ENCODE measurements around the gene INPP4B. TPM values are rescaled to one million over a fixed set of nuclear protein-coding genes. Genes with fewer than 3 reads are reported as not detected.

Gene INPP4B
- total RNA-seq, 1 experiment from 2014 or later = 0.07 TPM

DNA sequence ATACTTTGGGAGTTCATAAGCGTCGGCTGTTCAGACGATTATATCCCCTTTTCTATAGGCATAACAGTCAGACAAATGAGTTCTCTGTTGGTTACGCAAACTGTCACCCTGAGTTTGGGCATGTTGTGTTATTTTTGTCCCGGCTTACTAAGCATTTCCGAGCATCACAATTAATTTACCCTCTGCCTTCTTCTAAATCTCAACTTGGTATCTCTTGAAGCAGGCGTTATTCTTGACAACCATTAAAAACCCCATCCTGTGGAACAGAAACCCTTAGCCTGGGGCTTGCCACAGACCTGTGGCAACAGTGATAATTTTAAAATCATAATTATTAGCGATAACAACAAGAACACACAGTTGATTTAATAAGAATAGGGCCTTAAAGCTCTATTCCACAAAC is 558.7 kb downstream of the INPP4B start:
- Histone ChIP-seq H3K56ac (ENCODE audit: insufficient read length, low read depth, low read length) (no peak overlapping the region), H2BK5ac (ENCODE audit: insufficient read length, low read length) (no peak overlapping the region), H2AK5ac (ENCODE audit: insufficient read length, low read length) (no peak overlapping the region), H3K9ac (ENCODE audit: extremely low read depth, insufficient read length, low read length) (no peak overlapping the region), H3K4ac (ENCODE audit: low read depth, low read length) (no peak overlapping the region), H3K79me1 (ENCODE audit: insufficient read depth, low read depth, low read length, poor library complexity, severe bottlenecking) (no peaks in the 10 kb centered on the region), H4K8ac (replicated peaks; ENCODE audit: insufficient read length, low read depth, low read length) (no peak overlapping the region), H4K20me1 (ENCODE audit: control insufficient read depth, insufficient read depth, insufficient read length) (no peaks in the 10 kb centered on the region), H3K23ac (ENCODE audit: insufficient read length, low read depth, low read length) (no peak overlapping the region), H3K27me3 (ENCODE audit: insufficient read depth, low read length) (no peaks in the 10 kb centered on the region), H2BK120ac (ENCODE audit: low read depth, low read length, poor library complexity, severe bottlenecking) (no peak overlapping the region), H3K4me2 (ENCODE audit: insufficient read depth, insufficient read length, low read length) (no peak overlapping the region), H3K18ac (ENCODE audit: insufficient read length, low read depth, low read length) (no peak overlapping the region), H3K9me3 (ENCODE audit: control insufficient read depth, low read depth, low read length) (no peaks in the 10 kb centered on the region), H3K79me2 (ENCODE audit: insufficient read depth, low read length) (no peaks in the 10 kb centered on the region), H2BK15ac (ENCODE audit: low read depth, low read length) (no peak overlapping the region), H3K14ac (ENCODE audit: insufficient read depth, low read length) (no peak overlapping the region), H3T11ph (ENCODE audit: low read length) (no peak overlapping the region), H3K23me2 (ENCODE audit: insufficient read length, low read depth, low read length, poor library complexity, severe bottlenecking) (no peaks in the 10 kb centered on the region), H2BK20ac (ENCODE audit: low read depth, low read length, poor library complexity, severe bottlenecking) (no peak overlapping the region), H3K27ac (ENCODE audit: insufficient read length, low read depth, low read length) (no peak overlapping the region), H4K91ac (ENCODE audit: insufficient read length, low read depth, low read length) (no peak overlapping the region), H2AFZ (ENCODE audit: low read length) (no peak overlapping the region), H4K5ac (ENCODE audit: insufficient read length, low read depth, low read length) (no peak overlapping the region), H3K4me1 (ENCODE audit: insufficient read depth, low read length) (no peaks in the 10 kb centered on the region), H2BK12ac (ENCODE audit: insufficient read length, low read depth, low read length) (no peak overlapping the region)
- Mint-ChIP-seq H3K27ac (no peak overlapping the region), H3K9me3 (peaks cover 0 to 2% of the 10 kb centered on the region in 2 experiments; a peak in 1 of 5 replicates), H3K36me3 (ENCODE audit: insufficient read depth in 1 of 3, low read depth in 3 of 3) (peaks cover 0 to 5% (median 3%) of the 10 kb centered on the region in 3 experiments; a peak in 3 of 7 replicates), H3K4me1 (no peaks in the 10 kb centered on the region), H3K27me3 (ENCODE audit: low read depth) (no peaks in the 10 kb centered on the region), H3K4me3 (no peak overlapping the region)
- no CpG with 5 or more reads among the region's 8 CpGs for WGBS (ENCODE audit: extremely low coverage, insufficient read length, low lambda C conversion rate)
- TF ChIP-seq CTCF (conservative IDR thresholded peaks at IDR 0.05) = no peak
- no peak for DNase-seq

Data from H9 (cell line).